Measurements from ENCODE around the gene MMP25.

GRCh38 chr16:3101841-3102470 lies 55.6 kb downstream of the MMP25 start:
- TF ChIP-seq CTCF (IDR thresholded peaks at IDR 0.05) (no peak), EZH2 (IDR thresholded peaks at IDR 0.05; ENCODE audit: borderline replicate concordance, insufficient read depth, low read depth, low read length, poor library complexity, severe bottlenecking) (no peak)
